B cell (primary cell): Measurements from ENCODE around the gene MAPKBP1. TPM values are rescaled to one million over a fixed set of nuclear protein-coding genes. Genes with fewer than 3 reads are reported as not detected.

Source experiments
- ATAC-seq: fragments of 200-7000 bp; cut with Tn5 transposase; one replicate; pipeline ENCODE4 v1.10.0; 2021; ENCODE audit warnings: low read depth, mild to moderate bottlenecking, moderate number of reproducible peaks, moderate library complexity
- CTCF ChIA-PET: fragments of 350-600 bp; sonication (Branson Sonifier 250); formaldehyde crosslinking; loops from one replicate; lab custom pipeline; 2021; ENCODE audit warnings: antibody characterized with exemption, inconsistent platforms; lab: Charles Lee
- POLR2A ChIA-PET: fragments of 350-600 bp; sonication (Branson Sonifier 250); formaldehyde crosslinking; loops from one replicate; lab custom pipeline; 2021; ENCODE audit warnings: antibody characterized with exemption; lab: Charles Lee
- DNase-seq: peaks from one replicate; pipeline ENCODE4 v3.0.0; 2013
- H2AFZ ChIP-seq: 2 replicates; pipeline ENCODE4 v1.6.1; 2012; ENCODE audit warnings: mild to moderate bottlenecking, low read depth, low read length; ENCODE audit not compliant: insufficient read depth, poor library complexity, severe bottlenecking
- H3K27ac ChIP-seq, 2 donors: 1 replicate in 1 of 2; 2 replicates in 1 of 2; pipeline ENCODE4 v1.5.1; 2012 to 2013; ENCODE audit warnings: low read length in 2 of 2, mild to moderate bottlenecking in 2 of 2, moderate library complexity in 1 of 2
- H3K27me3 ChIP-seq, 4 experiments: fragments of 200-600 bp in 1 of 4; sonication (generic) in 1 of 4; replicated peaks in 1 of 4; 1 replicate in 2 of 4; 2 replicates in 2 of 4; pipeline versions ENCODE4 v1.6.1 to v1.7.0; 2013 to 2016; ENCODE audit warnings: low read length in 3 of 4, mild to moderate bottlenecking in 2 of 4, mixed read lengths in 1 of 4, moderate library complexity in 1 of 4; ENCODE audit not compliant: insufficient read depth in 4 of 4, control insufficient read depth in 3 of 4; ENCODE audit errors: control extremely low read depth in 1 of 4
- H3K36me3 ChIP-seq, 2 experiments: replicated peaks in 1 of 2; 1 replicate in 1 of 2; 2 replicates in 1 of 2; pipeline versions ENCODE4 v1.6.1 to v1.7.1; 2013; ENCODE audit warnings: low read length in 1 of 2; ENCODE audit not compliant: insufficient read depth in 2 of 2, control insufficient read depth in 1 of 2; ENCODE audit errors: control extremely low read depth in 1 of 2, extremely low read depth in 1 of 2
- H3K4me1 ChIP-seq, 2 donors: fragments of 200-600 bp in 1 of 2; sonication (generic) in 1 of 2; 1 replicate in 1 of 2; 2 replicates in 1 of 2; pipeline versions ENCODE4 v1.5.1 to v1.6.1; 2013 to 2017; ENCODE audit warnings: low read length in 2 of 2; ENCODE audit not compliant: control insufficient read depth in 2 of 2, insufficient read depth in 2 of 2
- H3K4me2 ChIP-seq: replicated peaks from 2 replicates; pipeline ENCODE3; 2012; ENCODE audit warnings: mild to moderate bottlenecking, low read depth, low read length; ENCODE audit not compliant: poor library complexity, severe bottlenecking
- H3K4me3 ChIP-seq, 5 experiments: fragments of 200-600 bp in 1 of 5; sonication (generic) in 1 of 5; 1 replicate in 3 of 5; 2 replicates in 2 of 5; pipeline versions ENCODE4 v1.5.1 to v1.7.0; 2011 to 2016; ENCODE audit warnings: low read length in 4 of 5, mild to moderate bottlenecking in 4 of 5, low read depth in 2 of 5, control low read depth in 1 of 5, moderate library complexity in 1 of 5; ENCODE audit not compliant: insufficient read depth in 1 of 5; ENCODE audit errors: control extremely low read depth in 1 of 5, extremely low read depth in 1 of 5
- H3K79me2 ChIP-seq: fragments of 200-600 bp; sonication (generic); one replicate; pipeline ENCODE4 v1.6.0; 2016; ENCODE audit warnings: low read length; ENCODE audit not compliant: control insufficient read depth, insufficient read depth
- H3K9ac ChIP-seq: fragments of 200-600 bp; sonication (generic); 2 replicates; pipeline ENCODE4 v1.6.1; 2017; ENCODE audit warnings: mild to moderate bottlenecking, low read length, moderate library complexity
- H3K9me3 ChIP-seq, 3 donors: one replicate each; pipeline versions ENCODE4 v1.6.1 to v1.7.1; 2013; ENCODE audit warnings: low read length in 2 of 3; ENCODE audit not compliant: control insufficient read depth in 2 of 3, insufficient read depth in 1 of 3; ENCODE audit errors: control extremely low read depth in 1 of 3
- H4K20me1 ChIP-seq: 2 replicates; pipeline ENCODE4 v1.6.0; 2012; ENCODE audit warnings: mild to moderate bottlenecking, low read length; ENCODE audit not compliant: insufficient read depth, control insufficient read depth, poor library complexity, severe bottlenecking
- H3K27ac Mint-ChIP-seq: one replicate; pipeline ENCODE4 v1.8.0; 2021; ENCODE audit warnings: mixed read lengths
- H3K27me3 Mint-ChIP-seq: one replicate; pipeline ENCODE4 v1.8.0; 2021; ENCODE audit warnings: mixed read lengths
- H3K4me1 Mint-ChIP-seq: one replicate; pipeline ENCODE4 v1.8.0; 2021; ENCODE audit warnings: mixed read lengths
- H3K4me3 Mint-ChIP-seq: one replicate; pipeline ENCODE4 v1.8.0; 2021; ENCODE audit warnings: mixed read lengths
- H3K9me3 Mint-ChIP-seq: one replicate; pipeline ENCODE4 v1.8.0; 2022; ENCODE audit warnings: mixed read lengths; ENCODE audit not compliant: insufficient read depth
- CTCF ChIP-seq: fragments of 200-600 bp; IDR thresholded peaks from one replicate; pipeline ENCODE4 v1.8.0; 2022; ENCODE audit warnings: antibody characterized with exemption, mild to moderate bottlenecking
- EZH2 ChIP-seq: IDR thresholded peaks from 2 replicates; pipeline ENCODE4 v1.6.1; 2012; ENCODE audit warnings: borderline replicate concordance, low read depth, mild to moderate bottlenecking, moderate library complexity, low read length; ENCODE audit not compliant: insufficient read depth, poor library complexity, severe bottlenecking
- WGBS: methylation state at CpG from one replicate; pipeline ENCODE4 v1.1.5; 2013; ENCODE audit warnings: missing lambda C conversion rate; ENCODE audit not compliant: insufficient coverage; 5-methylcytosine and 5-hydroxymethylcytosine counted together
- intact Hi-C: fragments of 100-400 bp; cut with micrococcal nuclease; formaldehyde crosslinking; loops from one replicate; pipeline ENCODE4 v1.10.0; 2022
- polyA plus RNA-seq: library from polyadenylated mRNA; depleted of rRNA; stranded (reverse); fragments of >200 nt; gene quantifications from 2 replicates; pipeline ENCODE4 v1.2.3, GENCODE V29; 2012
- total RNA-seq, 2 donors: library from RNA; stranded (reverse); fragments of 120-200 nt in 1 of 2; gene quantifications; 1 replicate in 1 of 2; 2 replicates in 1 of 2; pipeline versions ENCODE4 v1.2.3 to v1.2.4, GENCODE V29; 2013 to 2022

Gene MAPKBP1
- total and polyA plus RNA-seq, 2 donors (not counting 1 experiment from before 2014, with no cell fraction given): 14.1 to 59.2 TPM

- no peak for DNase-seq
- POLR2A ChIA-PET: no interaction called here
- intact Hi-C loops: no loop called here
- H3K27me3 ChIP-seq: no peaks in the 10 kb centered on the region
- no peak overlapping the region for H3K27ac ChIP-seq
- WGBS: no CpG with 5 or more reads among the region's 1 CpG
- no peak overlapping the region for H3K4me3 ChIP-seq
- peaks cover 15 to 43% of the 10 kb centered on the region in 2 experiments for H3K36me3 ChIP-seq
- H3K9me3 ChIP-seq: no peaks in the 10 kb centered on the region
- H3K27me3 Mint-ChIP-seq: no peaks in the 10 kb centered on the region
- ATAC-seq: no peak
- H3K4me2 ChIP-seq: no peak overlapping the region
- no peaks in the 10 kb centered on the region for H4K20me1 ChIP-seq
- H3K4me3 Mint-ChIP-seq: no peak overlapping the region
- H2AFZ ChIP-seq: no peak overlapping the region
- CTCF ChIA-PET: interaction anchor here (0.7 to 1.1 kb wide), 4 partner anchors 45 to 281 kb away, joined by 3 to 5 read pairs (median 4); no protein-coding TSS in a partner anchor
- H3K27ac Mint-ChIP-seq: no peak overlapping the region
- H3K4me1 Mint-ChIP-seq: no peaks in the 10 kb centered on the region
- TF ChIP-seq CTCF (no peak), EZH2 (no peak)
- no peaks in the 10 kb centered on the region for H3K79me2 ChIP-seq
- no peak overlapping the region for H3K9ac ChIP-seq
- no peaks in the 10 kb centered on the region for H3K9me3 Mint-ChIP-seq
- H3K4me1 ChIP-seq: no peaks in the 10 kb centered on the region
Observed at GRCh38 chr15:41746802-41747201, 27.5 kb upstream of the MAPKBP1 start.

DNA sequence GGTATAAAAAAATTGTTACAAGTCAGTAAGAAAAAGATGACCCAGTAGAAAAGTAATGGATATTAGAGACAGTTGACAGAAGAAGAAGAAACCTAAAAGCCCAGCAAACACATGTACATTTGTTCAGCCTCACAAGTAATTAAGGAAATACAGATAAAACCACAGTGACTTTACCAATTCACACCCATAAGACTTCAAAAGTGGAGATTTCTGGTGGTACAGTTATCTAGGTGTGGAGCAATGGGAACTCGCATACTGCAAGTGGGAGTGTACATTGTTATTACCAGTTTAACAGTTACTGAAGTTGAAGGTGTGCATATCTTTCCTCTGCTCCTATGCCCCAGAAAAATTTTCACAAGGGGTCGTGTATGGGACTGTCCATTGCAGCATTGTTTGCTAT lies 18.1 kb upstream of the MAPKBP1 start:
- Histone ChIP-seq H3K36me3 (peaks cover 13 to 44% of the 10 kb centered on the region in 2 experiments), H3K4me2 (no peak overlapping the region), H3K4me1 (no peaks in the 10 kb centered on the region), H3K9ac (no peak overlapping the region), H3K27ac (no peak overlapping the region), H3K27me3 (no peaks in the 10 kb centered on the region), H3K4me3 (no peak overlapping the region), H3K9me3 (no peaks in the 10 kb centered on the region), H2AFZ (no peak overlapping the region), H3K79me2 (no peaks in the 10 kb centered on the region), H4K20me1 (peaks cover 9% of the 10 kb centered on the region)
- no peak for DNase-seq
- H3K9me3 Mint-ChIP-seq: no peaks in the 10 kb centered on the region
- POLR2A ChIA-PET: no interaction called here
- no peak for ATAC-seq
- no peaks in the 10 kb centered on the region for H3K4me1 Mint-ChIP-seq
- intact Hi-C loops: no loop called here
- CTCF ChIA-PET: interaction anchor here (1.4 kb wide), 1 partner anchor 150 kb away, joined by 3 read pairs; no protein-coding TSS in a partner anchor
- WGBS: no CpG with 5 or more reads among the region's 2 CpGs
- H3K27me3 Mint-ChIP-seq: no peaks in the 10 kb centered on the region
- TF ChIP-seq CTCF (no peak), EZH2 (no peak)
- H3K27ac Mint-ChIP-seq: no peak overlapping the region
- H3K4me3 Mint-ChIP-seq: no peak overlapping the region
